NOMO-1 (cell line): Measurements from ENCODE around the gene CTSD.
"Not testable (repeated sequence)": the region's sequence is repeated elsewhere in the genome, so short reads cannot be mapped to it uniquely, and the experiment has no call there.

Experiments
- DNase-seq, 2 experiments: peaks; one replicate each; lab custom pipeline; 2025; ENCODE audit not compliant: unreplicated experiment in 2 of 2; lab: John Stamatoyannopoulos, UW

Gene CTSD

DNA sequence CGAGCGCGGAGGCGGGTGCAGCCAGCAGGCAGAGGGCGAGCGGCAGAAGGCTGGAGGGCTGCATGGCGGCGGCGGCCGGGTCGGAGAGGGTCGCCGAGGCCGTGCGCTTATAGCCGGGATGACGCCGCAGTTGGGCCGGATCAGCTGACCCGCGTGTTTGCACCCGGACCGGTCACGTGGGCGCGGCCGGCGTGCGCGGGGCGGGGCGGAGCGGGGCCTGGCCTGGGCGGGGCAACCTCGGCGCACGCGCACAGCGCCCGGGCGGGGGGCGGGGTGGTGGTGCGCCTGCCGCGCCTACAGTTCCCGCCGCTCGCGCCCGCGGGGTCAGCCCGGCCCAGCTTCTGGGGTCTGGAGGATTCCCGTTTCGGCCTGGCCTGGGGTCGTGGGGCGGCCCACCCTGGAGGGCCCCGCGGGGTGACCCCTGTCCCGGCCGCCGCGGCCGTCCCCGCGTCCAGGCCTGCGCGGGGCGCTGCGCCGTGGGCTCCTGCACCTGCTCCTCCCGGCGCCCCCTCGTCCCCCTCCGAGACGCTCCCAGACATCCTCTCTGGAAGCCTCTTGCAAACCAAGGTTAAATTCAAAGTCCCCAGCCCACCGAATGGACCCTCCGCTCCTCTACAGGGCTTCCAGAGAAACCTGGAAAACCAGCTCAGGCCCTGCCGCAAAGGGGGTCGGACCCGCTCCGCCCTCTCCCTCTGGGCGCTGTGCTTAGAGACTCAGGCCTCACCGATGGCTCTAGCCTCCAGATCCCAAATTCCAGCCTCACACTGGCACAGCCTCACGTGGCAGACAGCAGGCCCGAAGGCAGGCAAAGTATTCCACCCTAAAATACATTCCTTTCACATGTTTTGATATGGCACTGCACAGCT is at the start of gene CTSD:
Gene CTSD (minus strand): TSS at position 132 of the 866 bp plus-strand sequence. CDS start 68 bp downstream, at position 64.
- peak; percentile 63 to 84 for DNase-seq

DNA sequence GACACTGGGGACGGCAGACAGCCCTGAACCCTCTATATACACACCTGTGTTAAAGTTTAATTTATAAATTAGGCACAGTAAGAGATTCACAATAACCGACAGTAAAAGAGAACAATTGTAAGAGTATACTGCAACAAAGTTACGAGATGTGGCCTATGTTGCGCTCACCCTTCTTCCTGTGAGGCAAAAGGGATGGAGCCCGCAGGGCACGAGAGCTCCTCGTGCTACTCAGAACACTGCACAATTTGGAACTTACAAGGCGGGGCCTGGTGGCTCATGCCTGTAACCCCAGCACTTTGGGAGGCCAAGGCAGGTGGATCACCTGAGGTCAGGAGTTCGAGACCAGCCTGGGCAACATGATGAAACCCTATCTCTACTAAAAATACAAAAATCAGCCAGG is 49.6 kb upstream of the CTSD start:
- not testable (repeated sequence) for DNase-seq

DNA sequence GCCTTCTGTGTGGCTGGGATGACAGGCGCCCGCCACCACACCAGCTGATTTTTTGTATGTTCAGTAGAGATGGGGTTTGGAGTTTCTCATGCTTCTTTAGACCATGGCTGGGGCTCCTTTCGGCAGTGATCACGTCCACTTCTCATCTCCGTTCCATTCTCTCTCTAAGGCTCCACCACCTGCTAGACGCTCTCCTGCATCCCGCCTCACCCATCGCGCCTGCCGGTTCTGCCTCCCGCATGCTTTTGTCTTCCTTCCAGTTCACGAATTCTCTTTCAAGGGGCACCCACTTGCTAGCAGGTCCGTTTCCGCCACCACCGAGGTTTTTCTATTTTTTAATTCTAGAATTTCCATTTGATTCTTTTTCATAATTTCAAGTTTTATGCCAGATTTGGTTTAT is 49.1 kb upstream of the CTSD start:
- DNase-seq, result no peak

DNA sequence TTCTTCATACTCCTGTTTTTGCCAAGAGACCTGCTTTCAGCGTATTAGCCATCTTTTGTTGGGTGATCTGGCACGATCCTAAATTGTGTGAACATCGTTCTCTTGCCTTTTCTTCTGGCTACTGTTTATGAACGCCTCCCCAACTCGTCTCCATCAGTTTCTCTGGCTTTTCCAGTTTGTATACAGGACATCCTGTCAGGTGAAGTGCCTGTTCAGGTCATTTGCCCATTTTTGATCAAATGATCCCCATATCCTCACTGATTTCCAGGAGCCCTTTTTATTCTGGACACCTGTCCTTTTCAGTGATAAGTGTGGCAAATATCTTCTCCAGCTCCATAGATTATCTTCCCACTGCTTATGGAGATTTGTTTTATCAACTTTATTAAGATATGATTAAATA is 48.5 kb upstream of the CTSD start:
- no peak for DNase-seq

DNA sequence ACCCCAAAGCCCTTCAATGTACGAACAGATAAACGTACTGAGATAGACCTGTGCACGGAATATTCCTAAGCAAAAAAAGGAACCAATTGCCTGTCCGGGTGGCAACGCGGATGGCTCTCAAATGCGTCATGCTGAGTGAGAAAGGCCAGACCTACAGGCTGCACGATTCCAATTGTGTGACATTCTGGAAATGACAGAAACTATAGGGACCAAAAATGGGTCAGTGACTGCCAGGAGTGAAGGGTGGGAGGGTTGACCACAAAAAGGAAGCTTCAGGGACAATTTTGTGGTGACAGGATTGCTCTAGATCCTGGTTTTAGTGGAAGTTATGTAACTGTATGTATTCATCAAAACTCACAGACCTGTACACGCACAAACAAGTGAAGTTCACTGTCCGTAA is 47.0 kb upstream of the CTSD start:
- peak; percentile 77 to 83 for DNase-seq

DNA sequence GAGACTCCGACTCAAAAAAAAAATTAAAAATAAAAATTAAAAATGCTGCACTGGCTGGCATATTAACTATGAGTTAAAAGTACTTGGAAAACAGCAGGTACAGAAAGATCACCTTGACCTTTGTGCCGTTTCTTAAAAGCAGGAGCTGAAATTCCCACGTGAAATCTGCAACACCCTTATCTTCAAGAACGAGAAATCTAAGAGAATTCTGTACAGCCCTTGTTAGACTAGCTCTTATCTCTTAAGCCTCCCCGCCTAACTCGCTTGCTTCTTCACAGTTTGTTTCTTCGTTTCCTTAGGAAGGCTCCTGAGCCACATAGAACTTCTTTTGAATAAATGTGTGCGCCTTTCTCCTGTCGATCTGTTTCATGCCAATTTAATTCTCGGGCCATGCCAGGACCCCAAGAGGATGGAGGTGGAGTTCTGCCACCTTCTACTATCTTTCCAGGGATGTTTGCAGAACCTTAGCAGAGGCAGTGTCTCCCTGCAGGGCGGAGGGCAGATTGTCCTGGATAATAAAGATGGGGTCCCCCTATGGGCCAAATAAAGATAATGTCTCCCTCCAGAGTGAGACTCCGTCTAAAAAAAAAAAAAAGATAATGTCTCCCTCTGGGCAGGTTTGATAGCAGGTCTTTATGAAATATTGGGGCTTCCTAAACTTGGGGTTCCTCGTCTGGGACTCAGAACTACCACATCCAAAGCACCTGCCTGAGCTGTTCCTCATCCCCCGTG is 43.7 kb upstream of the CTSD start:
- DNase-seq, result no peak

DNA sequence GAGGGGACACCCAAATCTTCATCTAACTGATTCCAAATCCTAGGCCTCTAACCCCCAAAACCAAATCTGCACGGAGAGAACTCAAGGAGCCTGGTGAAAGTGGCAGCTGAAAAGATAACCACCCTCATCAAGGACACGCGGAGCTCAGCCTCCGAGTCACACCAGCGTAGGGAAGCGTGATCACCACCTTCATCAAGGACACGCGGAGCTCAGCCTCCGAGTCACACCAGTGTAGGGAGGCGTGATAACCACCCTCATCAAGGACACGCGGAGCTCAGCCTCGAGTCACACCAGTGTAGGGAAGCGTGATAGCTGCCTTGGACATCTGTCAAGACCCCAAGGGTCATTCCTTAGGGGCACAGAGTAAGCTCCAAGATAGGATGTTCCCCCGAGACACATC is 41.8 kb upstream of the CTSD start:
- no peak for DNase-seq

DNA sequence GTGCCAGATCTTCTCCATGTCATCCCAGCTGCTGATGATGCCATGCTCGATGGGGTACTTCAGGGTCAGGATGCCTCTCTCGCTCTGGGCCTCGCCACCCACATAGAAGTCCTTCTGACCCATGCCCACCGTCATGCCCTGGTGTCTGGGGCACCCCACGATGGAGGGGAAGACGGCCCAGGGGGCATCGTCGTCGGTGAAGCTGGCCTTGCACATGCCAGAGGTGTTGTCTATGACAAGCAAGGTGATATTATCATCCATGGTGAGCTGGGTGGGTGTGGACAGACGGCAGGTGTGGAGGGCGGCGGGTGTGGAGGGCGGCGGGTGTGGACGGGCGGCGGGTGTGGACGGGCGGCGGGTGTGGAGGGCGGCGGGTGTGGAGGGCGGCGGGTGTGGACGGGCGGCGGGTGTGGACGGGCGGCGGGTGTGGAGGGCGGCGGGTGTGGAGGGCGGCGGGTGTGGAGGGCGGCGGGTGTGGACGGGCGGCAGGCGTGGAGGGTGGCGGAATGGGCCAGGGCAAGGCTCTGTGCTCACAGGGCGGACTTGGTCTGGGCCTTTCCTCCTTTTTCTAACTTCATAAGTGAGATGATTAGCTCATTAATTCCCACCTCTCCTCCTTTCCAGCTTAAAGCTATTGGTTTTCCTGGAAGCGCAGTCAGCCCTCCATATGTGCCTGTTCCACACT is 40.2 kb upstream of the CTSD start:
- DNase-seq, result not testable (repeated sequence)

DNA sequence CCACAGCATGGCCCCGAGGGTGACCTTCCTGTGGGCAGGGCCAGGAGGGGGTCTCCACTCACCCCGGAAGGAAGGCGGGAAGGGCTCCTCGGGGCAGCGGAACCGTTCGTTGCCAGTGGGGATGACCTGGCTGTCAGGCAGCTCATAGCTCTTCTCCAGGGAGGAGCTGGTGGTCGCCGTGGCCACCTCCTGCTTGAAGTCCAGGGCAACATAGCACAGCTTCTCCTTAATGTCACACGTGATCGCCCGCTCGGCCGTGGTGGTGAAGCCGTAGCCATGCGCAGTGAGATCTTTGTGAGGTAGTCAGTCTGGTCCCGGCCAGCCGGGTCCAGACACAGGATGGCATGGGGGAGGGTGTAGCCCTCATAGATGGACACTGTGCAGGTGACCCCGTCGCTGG is 39.5 kb upstream of the CTSD start:
- DNase-seq, result no peak

DNA sequence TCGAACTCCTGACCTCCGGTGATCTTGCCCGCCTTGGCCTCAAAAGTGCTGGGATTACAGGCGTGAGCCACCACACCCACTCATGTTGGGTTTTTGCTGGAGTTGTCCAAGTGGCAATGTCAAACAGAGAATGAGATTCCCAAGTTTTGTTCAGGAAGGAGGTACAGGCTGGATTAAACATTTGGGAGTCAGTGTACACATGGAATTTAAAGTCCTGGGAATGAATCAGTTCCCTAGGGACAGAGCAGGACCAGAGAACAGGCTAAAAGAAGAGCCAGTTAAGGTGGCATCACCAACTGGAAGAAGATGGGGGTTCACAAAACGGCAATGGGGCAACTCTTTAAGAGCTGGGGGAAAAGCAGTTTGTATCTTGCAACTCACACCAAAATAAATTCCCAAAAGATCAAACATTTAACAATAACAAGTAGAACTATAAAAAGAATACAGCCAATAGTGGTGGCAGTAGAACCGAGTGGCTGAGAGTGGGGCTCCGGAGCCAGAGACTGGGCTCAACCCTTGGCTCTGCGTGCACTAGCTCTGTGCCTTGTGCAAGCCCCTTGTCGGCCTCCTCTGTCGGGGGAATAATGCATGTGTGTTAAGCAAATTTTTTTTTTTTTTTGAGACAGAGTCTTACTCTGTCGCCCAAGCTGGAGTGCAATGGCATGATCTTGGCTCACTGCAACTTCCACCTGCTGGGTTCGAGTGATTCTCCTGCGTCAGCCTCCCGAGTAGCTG is 33.8 kb upstream of the CTSD start:
- no peak for DNase-seq

DNA sequence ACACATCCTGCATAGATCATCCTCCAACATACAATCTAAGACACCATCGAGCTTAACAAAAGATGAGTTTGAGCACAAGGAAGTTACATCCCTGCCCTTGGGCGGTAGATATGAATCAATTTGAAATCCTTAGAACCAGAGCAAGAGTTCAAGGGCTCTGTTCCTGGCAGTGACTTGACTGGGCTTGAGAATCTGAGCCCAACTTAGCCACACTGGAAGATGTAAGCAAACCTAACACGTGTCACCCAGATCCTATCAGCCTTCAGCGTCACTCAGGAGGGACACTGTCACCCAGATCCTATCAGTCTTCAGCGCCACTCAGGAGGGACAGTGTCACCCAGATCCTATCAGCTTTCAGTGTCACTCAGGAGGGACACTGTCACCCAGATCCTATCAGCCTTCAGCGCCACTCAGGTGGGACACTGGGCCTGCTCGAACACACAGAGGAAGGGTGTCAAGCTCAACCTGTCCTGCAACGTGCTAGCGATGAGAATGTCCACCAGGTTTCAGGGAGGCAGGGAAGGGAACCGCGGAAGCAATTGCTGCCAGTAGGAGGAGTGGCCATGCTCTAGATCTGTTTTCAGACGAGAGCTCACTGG is 32.8 kb upstream of the CTSD start:
- no peak for DNase-seq

DNA sequence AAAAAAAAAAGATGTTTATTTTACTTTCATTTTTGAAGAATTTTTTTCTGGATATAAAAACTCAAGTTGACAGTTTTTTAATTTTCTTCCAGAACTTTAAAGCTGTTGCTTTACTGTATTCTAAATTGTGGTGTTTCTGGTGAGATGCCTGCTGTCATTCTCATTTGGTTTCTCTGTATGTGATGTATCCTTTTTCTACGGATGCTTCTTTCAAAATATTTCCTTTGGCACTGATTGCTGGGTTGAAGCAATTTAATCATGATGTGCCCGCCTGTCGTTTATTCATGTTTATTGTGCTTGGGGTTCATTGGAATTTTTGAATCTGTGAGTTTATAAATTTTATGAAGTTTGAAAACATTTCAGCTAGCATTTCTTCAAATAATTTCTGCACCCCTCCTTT is 29.4 kb upstream of the CTSD start:
- DNase-seq, result no peak

DNA sequence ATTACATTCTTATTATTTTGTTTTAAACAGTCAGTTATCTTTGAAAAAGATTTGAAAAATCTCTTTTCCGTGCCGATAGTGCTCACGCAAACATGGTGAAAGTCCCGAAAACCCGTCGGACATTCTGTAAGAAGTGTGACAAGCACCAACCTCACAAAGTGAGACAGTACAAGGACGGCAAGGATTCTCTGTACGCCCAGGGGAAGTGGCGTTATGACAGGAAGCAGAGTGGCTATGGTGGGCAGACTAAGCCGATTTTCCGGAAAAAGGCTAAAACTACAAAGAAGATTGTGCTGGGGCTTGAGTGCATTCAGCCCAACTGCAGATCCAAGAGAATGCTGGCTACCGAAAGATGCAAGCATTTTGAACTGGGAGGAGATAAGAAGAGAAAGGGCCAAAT is 28.7 kb upstream of the CTSD start:
- DNase-seq, result peak; percentile 41 to 60

DNA sequence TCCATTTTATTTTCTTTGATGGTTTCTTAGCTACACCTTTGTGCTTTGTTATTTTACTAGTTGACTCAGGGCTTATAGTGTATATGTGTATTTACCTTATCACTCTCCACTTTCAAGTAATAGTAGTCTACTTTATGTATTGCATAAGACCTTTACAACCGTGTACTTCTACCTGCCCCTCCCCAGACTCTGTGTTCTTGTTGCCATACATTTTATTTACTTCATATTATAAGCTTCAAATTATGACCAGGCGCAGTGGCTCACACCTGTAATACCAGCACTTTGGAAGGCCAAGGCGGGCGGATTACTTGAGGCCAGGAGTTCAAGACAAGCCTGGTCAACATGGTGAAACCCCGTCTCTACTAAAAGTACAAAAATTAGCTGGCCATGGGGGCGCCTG is 28.2 kb upstream of the CTSD start:
- no peak for DNase-seq

DNA sequence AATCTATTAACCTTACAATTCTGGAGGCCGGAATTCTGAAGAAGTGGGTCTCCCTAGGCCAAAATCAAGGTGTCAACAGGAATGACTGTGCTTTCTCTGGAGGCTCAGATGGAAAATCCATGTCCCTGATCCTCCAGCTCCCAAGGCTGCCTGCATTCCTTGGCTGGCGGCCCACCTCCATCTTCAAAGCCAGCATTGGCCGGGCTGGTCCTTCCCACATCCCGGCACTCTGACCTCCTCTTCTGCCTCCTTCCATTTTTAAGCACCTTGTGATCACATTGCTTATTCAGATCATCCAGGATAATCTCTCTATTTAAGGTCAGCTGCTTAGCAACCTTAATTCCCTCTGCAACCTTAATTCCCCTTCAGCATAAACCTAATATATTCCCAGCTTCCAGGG is 22.7 kb upstream of the CTSD start:
- no peak for DNase-seq

DNA sequence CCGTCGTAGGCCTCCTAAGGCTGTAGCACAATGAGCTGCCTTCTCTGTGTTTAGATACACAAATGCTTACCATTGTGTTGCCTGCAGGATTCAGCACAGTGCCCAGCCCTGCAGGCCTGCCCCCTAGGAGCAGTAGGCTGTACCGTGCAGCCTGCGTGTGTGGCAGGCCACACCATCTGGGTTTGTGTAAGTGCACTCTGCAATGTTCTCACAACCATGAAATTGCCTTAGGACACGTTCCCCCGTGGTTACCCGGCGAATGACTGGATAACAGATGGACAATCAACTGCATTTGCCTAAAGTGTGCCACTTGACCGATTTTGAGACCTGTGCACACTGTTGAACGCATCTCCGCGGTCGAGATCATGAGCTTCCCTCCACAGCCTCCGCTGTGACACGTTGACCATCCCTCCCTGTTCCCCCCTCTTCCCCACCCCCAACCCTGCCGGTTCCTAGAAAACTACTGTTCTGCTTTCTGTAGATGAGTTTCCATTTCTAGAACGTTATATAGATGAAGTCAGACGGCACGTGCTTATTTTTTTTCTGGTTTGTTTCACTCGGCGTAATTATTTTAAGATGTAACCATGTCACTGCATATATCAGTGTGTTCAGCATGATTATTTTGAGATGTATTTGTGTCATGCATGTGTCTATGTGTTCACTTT is 22.2 kb upstream of the CTSD start:
- DNase-seq, result peak; percentile 46 to 51

DNA sequence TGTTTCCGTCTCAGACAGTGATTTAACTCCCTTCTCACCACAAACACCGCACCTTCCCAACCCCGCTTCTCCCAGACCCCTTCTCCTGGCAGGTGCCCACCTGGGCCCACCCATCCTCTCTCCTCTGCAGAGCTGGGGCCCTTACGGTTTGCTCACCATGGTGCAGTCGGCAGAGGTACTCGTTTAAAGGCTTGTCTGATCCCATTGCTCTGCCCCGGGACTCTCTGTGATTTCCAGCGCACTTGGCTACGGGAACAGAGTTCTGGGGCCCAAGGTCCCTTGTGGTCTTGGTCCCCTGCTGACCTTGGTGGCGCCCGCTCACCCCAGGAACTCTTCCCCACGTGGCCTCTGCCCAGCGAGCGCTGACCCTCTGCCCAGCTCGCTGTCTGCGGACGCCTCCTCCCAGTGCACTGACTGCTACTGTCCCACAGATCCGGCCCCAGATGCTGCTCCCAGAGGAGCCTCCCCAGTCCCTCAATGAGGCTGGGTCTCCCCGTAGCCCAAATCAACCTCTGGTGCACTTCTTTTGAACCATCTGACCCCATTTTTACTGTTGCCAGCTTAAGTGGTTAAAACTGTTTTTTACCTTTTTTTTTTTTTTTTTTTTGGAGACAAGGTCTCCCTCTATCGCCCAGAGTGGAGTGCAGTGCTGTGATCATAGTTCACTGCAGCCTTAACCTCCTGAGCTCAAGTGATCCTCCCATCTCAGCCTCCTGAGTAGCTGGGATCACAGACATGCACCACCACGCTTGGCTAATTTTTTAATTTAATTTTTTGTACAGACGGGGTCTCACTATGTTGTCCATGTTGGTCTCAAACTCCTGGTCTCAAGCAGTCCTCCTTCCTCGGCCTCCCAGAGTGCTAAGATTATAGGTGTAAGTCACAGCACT is 21.3 kb upstream of the CTSD start:
- DNase-seq, result no peak

DNA sequence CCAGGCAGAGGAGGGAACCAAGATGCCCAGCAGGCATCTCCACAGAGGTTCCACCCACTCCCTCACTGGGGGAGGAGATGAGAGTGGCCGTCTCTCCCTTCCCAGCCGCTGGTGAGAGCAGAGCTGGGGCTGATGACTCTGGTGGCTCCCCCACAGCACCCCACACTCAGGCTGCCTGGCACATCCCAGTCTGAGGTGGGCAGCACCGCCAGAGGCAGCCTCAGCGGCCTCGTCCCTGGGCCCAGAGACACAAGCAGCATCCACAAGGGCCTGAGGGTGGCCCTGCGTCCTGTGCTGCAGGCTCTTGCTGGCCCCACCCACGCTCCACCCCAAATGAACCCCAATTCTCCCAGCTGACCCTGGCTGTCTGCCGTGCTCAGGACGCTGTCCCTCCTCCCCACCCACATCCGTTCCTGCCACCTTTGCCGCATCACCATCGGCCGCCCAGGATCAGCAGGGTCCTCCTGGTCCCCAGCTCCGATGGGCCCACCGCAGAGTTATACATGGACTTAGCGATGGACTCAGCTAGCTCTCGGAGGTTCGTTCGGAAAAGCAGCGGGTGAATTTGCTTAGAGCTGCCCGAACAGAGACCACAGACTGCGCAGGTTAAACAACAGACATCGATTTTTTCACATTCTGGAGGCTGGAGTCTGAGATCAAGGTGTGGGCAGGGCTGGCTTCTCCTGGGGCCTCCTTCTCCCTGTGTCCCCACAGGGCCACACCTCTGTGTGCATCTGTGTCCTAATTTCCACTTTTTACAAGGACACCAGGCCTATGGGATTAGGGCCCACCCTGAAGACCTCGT is 20.2 kb upstream of the CTSD start:
- no peak for DNase-seq
